ENCODE data around the gene PLK3.

The PLK3 gene

GRCh38 chr1:44829506-44830384 lies 29.6 kb downstream of the PLK3 start:
- Histone ChIP-seq H3K9me3 (replicated peaks; ENCODE audit: insufficient read depth, low read length) (no peaks in the 10 kb centered on the region), H3K27ac (ENCODE audit: low read length) (no peak overlapping the region), H3K9ac (ENCODE audit: low read length) (no peak overlapping the region), H3K9me2 (replicated peaks; ENCODE audit: insufficient read depth, low read length) (no peaks in the 10 kb centered on the region), H2AFZ (ENCODE audit: low read length) (no peak overlapping the region), H3K4me1 (ENCODE audit: low read length) (no peaks in the 10 kb centered on the region), H3K4me3 (ENCODE audit: low read length) (no peak overlapping the region), H3K27me3 (replicated peaks; ENCODE audit: insufficient read depth, low read length) (no peaks in the 10 kb centered on the region), H3K4me2 (ENCODE audit: low read depth, low read length) (no peak overlapping the region), H3K36me3 (replicated peaks; ENCODE audit: insufficient read depth, low read length) (no peaks in the 10 kb centered on the region), H4K20me1 (ENCODE audit: insufficient read depth, low read length) (no peaks in the 10 kb centered on the region), H3F3A (ENCODE audit: insufficient read depth, low read length) (no peaks in the 10 kb centered on the region), H3K79me2 (ENCODE audit: low read length) (no peaks in the 10 kb centered on the region)
- no peak for DNase-seq
- TF ChIP-seq EZH2 (optimal IDR thresholded peaks at IDR 0.05; ENCODE audit: low read depth, low read length) (no peak), EZH2phosphoT487 (IDR thresholded peaks at IDR 0.05; ENCODE audit: low read length) (no peak)
- TF ChIP-seq, protein P1, sequence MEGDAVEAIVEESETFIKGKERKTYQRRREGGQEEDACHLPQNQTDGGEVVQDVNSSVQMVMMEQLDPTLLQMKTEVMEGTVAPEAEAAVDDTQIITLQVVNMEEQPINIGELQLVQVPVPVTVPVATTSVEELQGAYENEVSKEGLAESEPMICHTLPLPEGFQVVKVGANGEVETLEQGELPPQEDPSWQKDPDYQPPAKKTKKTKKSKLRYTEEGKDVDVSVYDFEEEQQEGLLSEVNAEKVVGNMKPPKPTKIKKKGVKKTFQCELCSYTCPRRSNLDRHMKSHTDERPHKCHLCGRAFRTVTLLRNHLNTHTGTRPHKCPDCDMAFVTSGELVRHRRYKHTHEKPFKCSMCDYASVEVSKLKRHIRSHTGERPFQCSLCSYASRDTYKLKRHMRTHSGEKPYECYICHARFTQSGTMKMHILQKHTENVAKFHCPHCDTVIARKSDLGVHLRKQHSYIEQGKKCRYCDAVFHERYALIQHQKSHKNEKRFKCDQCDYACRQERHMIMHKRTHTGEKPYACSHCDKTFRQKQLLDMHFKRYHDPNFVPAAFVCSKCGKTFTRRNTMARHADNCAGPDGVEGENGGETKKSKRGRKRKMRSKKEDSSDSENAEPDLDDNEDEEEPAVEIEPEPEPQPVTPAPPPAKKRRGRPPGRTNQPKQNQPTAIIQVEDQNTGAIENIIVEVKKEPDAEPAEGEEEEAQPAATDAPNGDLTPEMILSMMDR (IDR thresholded peaks at IDR 0.05; ENCODE audit: low read length), result no peak

DNA sequence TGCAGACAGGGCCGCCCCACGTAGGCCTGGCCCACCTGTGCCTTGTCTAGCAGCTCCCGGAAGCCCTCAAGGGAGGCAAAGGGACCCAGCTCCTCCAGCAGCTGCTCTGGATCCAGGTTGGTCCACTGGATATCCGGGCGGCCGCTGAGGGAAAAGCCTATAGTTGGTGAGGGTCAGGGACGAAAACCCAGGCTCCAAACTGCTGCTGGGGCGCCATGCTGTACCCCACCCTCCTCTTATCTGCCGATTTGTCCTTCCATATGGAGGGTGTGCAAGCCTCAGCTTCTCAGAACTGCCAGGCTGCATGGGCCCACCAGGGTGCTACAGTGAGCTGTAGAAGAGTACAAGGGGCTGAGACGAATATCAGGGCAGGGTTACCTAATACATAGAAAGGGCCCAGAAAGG lies 30.7 kb downstream of the PLK3 start:
- Histone ChIP-seq H3K9me3 (replicated peaks; ENCODE audit: insufficient read depth, low read length) (no peaks in the 10 kb centered on the region), H3K9me2 (replicated peaks; ENCODE audit: insufficient read depth, low read length) (no peaks in the 10 kb centered on the region), H3K36me3 (replicated peaks; ENCODE audit: insufficient read depth, low read length) (no peaks in the 10 kb centered on the region), H3K4me3 (ENCODE audit: low read length) (no peak overlapping the region), H3K4me1 (ENCODE audit: low read length) (no peaks in the 10 kb centered on the region), H2AFZ (ENCODE audit: low read length) (no peak overlapping the region), H3K9ac (ENCODE audit: low read length) (no peak overlapping the region), H3F3A (ENCODE audit: insufficient read depth, low read length) (no peaks in the 10 kb centered on the region), H3K4me2 (ENCODE audit: low read depth, low read length) (no peak overlapping the region), H4K20me1 (ENCODE audit: insufficient read depth, low read length) (no peaks in the 10 kb centered on the region), H3K27me3 (replicated peaks; ENCODE audit: insufficient read depth, low read length) (no peaks in the 10 kb centered on the region), H3K27ac (ENCODE audit: low read length) (no peak overlapping the region), H3K79me2 (ENCODE audit: low read length) (no peaks in the 10 kb centered on the region)
- TF ChIP-seq, protein P1 (IDR thresholded peaks at IDR 0.05; ENCODE audit: low read length), result no peak
- no peak for TF ChIP-seq EZH2phosphoT487 (IDR thresholded peaks at IDR 0.05; ENCODE audit: low read length)
- TF ChIP-seq EZH2 (optimal IDR thresholded peaks at IDR 0.05; ENCODE audit: low read depth, low read length), result no peak
- no peak for DNase-seq

- Histone ChIP-seq H3F3A (ENCODE audit: insufficient read depth, low read length) (no peaks in the 10 kb centered on the region), H3K9ac (ENCODE audit: low read length) (no peak overlapping the region), H3K79me2 (ENCODE audit: low read length) (no peaks in the 10 kb centered on the region), H3K4me1 (ENCODE audit: low read length) (no peaks in the 10 kb centered on the region), H3K4me2 (ENCODE audit: low read depth, low read length) (no peak overlapping the region), H3K27me3 (replicated peaks; ENCODE audit: insufficient read depth, low read length) (no peaks in the 10 kb centered on the region), H3K9me3 (replicated peaks; ENCODE audit: insufficient read depth, low read length) (no peaks in the 10 kb centered on the region), H3K27ac (ENCODE audit: low read length) (no peak overlapping the region), H3K9me2 (replicated peaks; ENCODE audit: insufficient read depth, low read length) (no peaks in the 10 kb centered on the region), H4K20me1 (ENCODE audit: insufficient read depth, low read length) (no peaks in the 10 kb centered on the region), H2AFZ (ENCODE audit: low read length) (no peak overlapping the region), H3K4me3 (ENCODE audit: low read length) (no peak overlapping the region), H3K36me3 (replicated peaks; ENCODE audit: insufficient read depth, low read length) (no peaks in the 10 kb centered on the region)
- TF ChIP-seq, protein P1 (IDR thresholded peaks at IDR 0.05; ENCODE audit: low read length), result no peak
- no peak for TF ChIP-seq EZH2 (optimal IDR thresholded peaks at IDR 0.05; ENCODE audit: low read depth, low read length)
- TF ChIP-seq EZH2phosphoT487 (IDR thresholded peaks at IDR 0.05; ENCODE audit: low read length), result no peak
- DNase-seq, result no peak
These were observed 31.3 kb downstream of the PLK3 start for GRCh38 chr1:44831516-44831915.

All from MM.1S (cell line).